K562 (cell line): ENCODE measurements around the gene EYA2. TPM values are rescaled to one million over a fixed set of nuclear protein-coding genes. Genes with fewer than 3 reads are reported as not detected.

Source experiments
- DMBX1 ChIP-seq: fragments of 250-450 bp; sonication (Bioruptor Pico); IDR thresholded peaks from 2 replicates; pipeline ENCODE4 v1.8.0; 2022; ENCODE audit warnings: inconsistent platforms, mild to moderate bottlenecking, moderate library complexity, borderline replicate concordance
- ETV1 ChIP-seq: fragments of 450-650 bp; conservative IDR thresholded peaks from 2 replicates; pipeline ENCODE4 v1.6.1; 2016; ENCODE audit warnings: missing genetic modification characterization, control low read depth, low read depth, missing compliant biosample characterization
- FOXJ3 ChIP-seq: sonication (generic); formaldehyde crosslinking; IDR thresholded peaks from 2 replicates; pipeline ENCODE4 v1.4.0; 2020; ENCODE audit warnings: mild to moderate bottlenecking, missing genetic modification reagents
- SMAD2 ChIP-seq: fragments of 150-350 bp; IDR thresholded peaks from 2 replicates; pipeline ENCODE4 v1.6.1; 2014; ENCODE audit warnings: low read depth, mild to moderate bottlenecking, low read length
- ZFP1 ChIP-seq: fragments of 450-650 bp; formaldehyde crosslinking; IDR thresholded peaks from 2 replicates; pipeline ENCODE4 v1.4.0; 2020; ENCODE audit warnings: mild to moderate bottlenecking, mixed read lengths
- ZNF253 ChIP-seq: fragments of 250-450 bp; sonication (Bioruptor Pico); conservative IDR thresholded peaks from 2 replicates; pipeline ENCODE4 v1.6.1; 2021; ENCODE audit warnings: mild to moderate bottlenecking
- polyA plus RNA-seq, 8 experiments: library from polyadenylated mRNA; depleted of rRNA in 4 of 8; stranded (reverse) in 5 of 8; unstranded in 3 of 8; fragments of >200 nt; fragmentation: Nextera tagmentation in 2 of 8; fragmentation: Illumina TruSeq in 1 of 8; extraction: Ambion mirVana in 2 of 8; extraction: Trizol in 1 of 8; gene quantifications; 2 replicates each; pipeline versions ENCODE4 v1.2.1 to v1.2.3, GENCODE V29; 2011 to 2014; ENCODE audit warnings: inconsistent platforms in 1 of 8, missing spikeins in 1 of 8
- total RNA-seq, 7 experiments: library from RNA; depleted of rRNA in 6 of 7; stranded (reverse); fragments of >200 nt in 6 of 7; fragmentation: Illumina TruSeq in 2 of 7; extraction: Trizol in 2 of 7; gene quantifications; 2 replicates each; pipeline versions ENCODE4 v1.2.1 to v1.2.3, GENCODE V29; 2011 to 2021; ENCODE audit warnings: low replicate concordance in 1 of 7
- TF ChIP-seq, protein P1 (sequence below): fragments of 200-600 bp; sonication (generic); IDR thresholded peaks from one replicate; pipeline ENCODE4 v1.6.1; 2012; ENCODE audit warnings: mild to moderate bottlenecking, low read depth, low read length, inconsistent platforms

EYA2 gene
- total and polyA plus RNA-seq, 9 of the 15 experiments (the other 6 are each of a cell fraction or from before 2014, with no cell fraction given) = 0.03 TPM; not detected in 8

GRCh38 chr20:47011984-47012383 lies 117.3 kb downstream of the EYA2 start (continued):
- TF ChIP-seq, protein P1, sequence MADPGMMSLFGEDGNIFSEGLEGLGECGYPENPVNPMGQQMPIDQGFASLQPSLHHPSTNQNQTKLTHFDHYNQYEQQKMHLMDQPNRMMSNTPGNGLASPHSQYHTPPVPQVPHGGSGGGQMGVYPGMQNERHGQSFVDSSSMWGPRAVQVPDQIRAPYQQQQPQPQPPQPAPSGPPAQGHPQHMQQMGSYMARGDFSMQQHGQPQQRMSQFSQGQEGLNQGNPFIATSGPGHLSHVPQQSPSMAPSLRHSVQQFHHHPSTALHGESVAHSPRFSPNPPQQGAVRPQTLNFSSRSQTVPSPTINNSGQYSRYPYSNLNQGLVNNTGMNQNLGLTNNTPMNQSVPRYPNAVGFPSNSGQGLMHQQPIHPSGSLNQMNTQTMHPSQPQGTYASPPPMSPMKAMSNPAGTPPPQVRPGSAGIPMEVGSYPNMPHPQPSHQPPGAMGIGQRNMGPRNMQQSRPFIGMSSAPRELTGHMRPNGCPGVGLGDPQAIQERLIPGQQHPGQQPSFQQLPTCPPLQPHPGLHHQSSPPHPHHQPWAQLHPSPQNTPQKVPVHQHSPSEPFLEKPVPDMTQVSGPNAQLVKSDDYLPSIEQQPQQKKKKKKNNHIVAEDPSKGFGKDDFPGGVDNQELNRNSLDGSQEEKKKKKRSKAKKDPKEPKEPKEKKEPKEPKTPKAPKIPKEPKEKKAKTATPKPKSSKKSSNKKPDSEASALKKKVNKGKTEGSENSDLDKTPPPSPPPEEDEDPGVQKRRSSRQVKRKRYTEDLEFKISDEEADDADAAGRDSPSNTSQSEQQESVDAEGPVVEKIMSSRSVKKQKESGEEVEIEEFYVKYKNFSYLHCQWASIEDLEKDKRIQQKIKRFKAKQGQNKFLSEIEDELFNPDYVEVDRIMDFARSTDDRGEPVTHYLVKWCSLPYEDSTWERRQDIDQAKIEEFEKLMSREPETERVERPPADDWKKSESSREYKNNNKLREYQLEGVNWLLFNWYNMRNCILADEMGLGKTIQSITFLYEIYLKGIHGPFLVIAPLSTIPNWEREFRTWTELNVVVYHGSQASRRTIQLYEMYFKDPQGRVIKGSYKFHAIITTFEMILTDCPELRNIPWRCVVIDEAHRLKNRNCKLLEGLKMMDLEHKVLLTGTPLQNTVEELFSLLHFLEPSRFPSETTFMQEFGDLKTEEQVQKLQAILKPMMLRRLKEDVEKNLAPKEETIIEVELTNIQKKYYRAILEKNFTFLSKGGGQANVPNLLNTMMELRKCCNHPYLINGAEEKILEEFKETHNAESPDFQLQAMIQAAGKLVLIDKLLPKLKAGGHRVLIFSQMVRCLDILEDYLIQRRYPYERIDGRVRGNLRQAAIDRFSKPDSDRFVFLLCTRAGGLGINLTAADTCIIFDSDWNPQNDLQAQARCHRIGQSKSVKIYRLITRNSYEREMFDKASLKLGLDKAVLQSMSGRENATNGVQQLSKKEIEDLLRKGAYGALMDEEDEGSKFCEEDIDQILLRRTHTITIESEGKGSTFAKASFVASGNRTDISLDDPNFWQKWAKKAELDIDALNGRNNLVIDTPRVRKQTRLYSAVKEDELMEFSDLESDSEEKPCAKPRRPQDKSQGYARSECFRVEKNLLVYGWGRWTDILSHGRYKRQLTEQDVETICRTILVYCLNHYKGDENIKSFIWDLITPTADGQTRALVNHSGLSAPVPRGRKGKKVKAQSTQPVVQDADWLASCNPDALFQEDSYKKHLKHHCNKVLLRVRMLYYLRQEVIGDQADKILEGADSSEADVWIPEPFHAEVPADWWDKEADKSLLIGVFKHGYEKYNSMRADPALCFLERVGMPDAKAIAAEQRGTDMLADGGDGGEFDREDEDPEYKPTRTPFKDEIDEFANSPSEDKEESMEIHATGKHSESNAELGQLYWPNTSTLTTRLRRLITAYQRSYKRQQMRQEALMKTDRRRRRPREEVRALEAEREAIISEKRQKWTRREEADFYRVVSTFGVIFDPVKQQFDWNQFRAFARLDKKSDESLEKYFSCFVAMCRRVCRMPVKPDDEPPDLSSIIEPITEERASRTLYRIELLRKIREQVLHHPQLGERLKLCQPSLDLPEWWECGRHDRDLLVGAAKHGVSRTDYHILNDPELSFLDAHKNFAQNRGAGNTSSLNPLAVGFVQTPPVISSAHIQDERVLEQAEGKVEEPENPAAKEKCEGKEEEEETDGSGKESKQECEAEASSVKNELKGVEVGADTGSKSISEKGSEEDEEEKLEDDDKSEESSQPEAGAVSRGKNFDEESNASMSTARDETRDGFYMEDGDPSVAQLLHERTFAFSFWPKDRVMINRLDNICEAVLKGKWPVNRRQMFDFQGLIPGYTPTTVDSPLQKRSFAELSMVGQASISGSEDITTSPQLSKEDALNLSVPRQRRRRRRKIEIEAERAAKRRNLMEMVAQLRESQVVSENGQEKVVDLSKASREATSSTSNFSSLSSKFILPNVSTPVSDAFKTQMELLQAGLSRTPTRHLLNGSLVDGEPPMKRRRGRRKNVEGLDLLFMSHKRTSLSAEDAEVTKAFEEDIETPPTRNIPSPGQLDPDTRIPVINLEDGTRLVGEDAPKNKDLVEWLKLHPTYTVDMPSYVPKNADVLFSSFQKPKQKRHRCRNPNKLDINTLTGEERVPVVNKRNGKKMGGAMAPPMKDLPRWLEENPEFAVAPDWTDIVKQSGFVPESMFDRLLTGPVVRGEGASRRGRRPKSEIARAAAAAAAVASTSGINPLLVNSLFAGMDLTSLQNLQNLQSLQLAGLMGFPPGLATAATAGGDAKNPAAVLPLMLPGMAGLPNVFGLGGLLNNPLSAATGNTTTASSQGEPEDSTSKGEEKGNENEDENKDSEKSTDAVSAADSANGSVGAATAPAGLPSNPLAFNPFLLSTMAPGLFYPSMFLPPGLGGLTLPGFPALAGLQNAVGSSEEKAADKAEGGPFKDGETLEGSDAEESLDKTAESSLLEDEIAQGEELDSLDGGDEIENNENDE = no peak
- TF ChIP-seq ZNF253 (no peak), SMAD2 (no peak), DMBX1 (CRISPR knock-in tag) (no peak), FOXJ3 (CRISPR knock-in tag) (no peak), ETV1 (no peak), ZFP1 (CRISPR knock-in tag) (no peak)
- TF ChIP-seq, all 486 proteins: peak for 0
